ENCODE data around the gene P3H3. TPM values are rescaled to one million over a fixed set of nuclear protein-coding genes. Genes with fewer than 3 reads are reported as not detected.

The P3H3 gene
- total and polyA plus RNA-seq, 2 donors (not counting 3 experiments of a cell fraction or from before 2014, with no cell fraction given), result 75.9 to 76.5 TPM

DNA sequence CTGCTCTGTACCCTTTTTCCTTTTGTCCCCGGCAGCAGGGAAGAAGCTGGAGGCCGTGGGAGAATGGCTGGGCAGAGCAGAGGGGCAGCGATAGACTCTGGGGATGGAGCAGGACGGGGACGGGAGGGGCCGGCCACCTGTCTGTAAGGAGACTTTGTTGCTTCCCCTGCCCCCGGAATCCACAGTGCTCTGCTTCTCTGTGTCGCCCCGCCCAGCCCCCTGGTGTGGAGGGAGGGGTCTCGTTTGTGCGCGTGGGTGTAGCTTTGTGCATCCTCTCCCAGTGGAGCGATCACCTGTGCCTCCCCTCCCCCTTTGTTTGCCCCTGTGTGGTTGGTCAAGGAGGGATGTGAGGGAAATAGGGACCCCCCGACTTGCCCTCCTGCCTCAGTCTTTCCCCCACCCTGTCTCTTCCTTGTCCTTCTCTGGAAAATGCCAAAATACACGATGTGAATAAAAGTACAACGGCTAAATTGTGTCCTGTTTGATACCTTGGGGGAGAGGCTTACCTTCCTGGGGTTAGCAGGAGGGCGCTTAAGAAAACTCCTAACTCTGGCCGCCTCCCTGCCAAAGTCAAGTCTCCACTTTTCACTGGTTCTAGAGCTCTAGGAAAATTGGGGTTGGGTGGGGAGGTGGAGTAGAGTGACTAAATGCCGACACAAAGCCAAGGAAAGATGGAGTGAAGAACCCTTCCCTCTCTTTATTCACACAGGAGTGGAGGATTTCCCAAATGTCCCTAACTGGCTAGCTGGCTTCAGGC lies 38.1 kb downstream of the P3H3 start:
- peaks cover 2 to 42% of the 10 kb centered on the region in 2 experiments for H3K36me3 ChIP-seq (ENCODE audit: control insufficient read depth in 2 of 2, extremely low read depth in 1 of 2, insufficient read depth in 2 of 2, low read length in 2 of 2)
- H3K27me3 ChIP-seq (ENCODE audit: control insufficient read depth in 2 of 2, insufficient read depth in 2 of 2, low read length in 2 of 2), result no peaks in the 10 kb centered on the region
- no peak overlapping the region for H3K9ac ChIP-seq (replicated peaks; ENCODE audit: extremely low read depth, insufficient read depth, low read length)
- no peaks in the 10 kb centered on the region for H3K9me1 ChIP-seq (replicated peaks; ENCODE audit: control insufficient read depth, extremely low read depth, insufficient read depth, low read length)
- ChIA-PET POLR2A (interaction anchor here (0.7 to 2.4 kb wide), 11 partner anchors 9 to 277 kb away, joined by 3 to 48 read pairs (median 6); partner anchors contain the start of genes C12orf57, CDCA3, MLF2 and RNU7-1), CTCF (interaction anchor here (0.8 to 1.4 kb wide), 4 partner anchors 16 to 113 kb away, joined by 3 read pairs; partner anchors contain the start of gene MLF2)
- H3K9me3 ChIP-seq (replicated peaks; ENCODE audit: control insufficient read depth, insufficient read depth, low read length), result no peaks in the 10 kb centered on the region
- no peak for FAIRE-seq
- H3K79me2 ChIP-seq (ENCODE audit: control insufficient read depth, insufficient read depth, low read length), result peaks cover 32% of the 10 kb centered on the region
- H3K27ac ChIP-seq (ENCODE audit: insufficient read depth, low read depth, low read length), result no peak overlapping the region
- TF ChIP-seq POLR2A (IDR thresholded peaks at IDR 0.05; ENCODE audit: low read depth, low read length) (no peak), POLR2AphosphoS5 (IDR thresholded peaks at IDR 0.05; ENCODE audit: insufficient read depth, low read depth, low read length) (no peak), EZH2 (IDR thresholded peaks at IDR 0.05; ENCODE audit: borderline replicate concordance, low read depth, low read length, severe bottlenecking) (no peak), JUN (IDR thresholded peaks at IDR 0.05; ENCODE audit: borderline replicate concordance, insufficient read depth, insufficient read length, low read depth) (no peak), FOS (IDR thresholded peaks at IDR 0.05; ENCODE audit: borderline replicate concordance, insufficient read depth, low read length) (no peak), MYC (IDR thresholded peaks at IDR 0.05; ENCODE audit: low read depth, low read length) (no peak)
- TF ChIP-seq, protein P1, sequence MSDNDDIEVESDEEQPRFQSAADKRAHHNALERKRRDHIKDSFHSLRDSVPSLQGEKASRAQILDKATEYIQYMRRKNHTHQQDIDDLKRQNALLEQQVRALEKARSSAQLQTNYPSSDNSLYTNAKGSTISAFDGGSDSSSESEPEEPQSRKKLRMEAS (IDR thresholded peaks at IDR 0.05; ENCODE audit: insufficient read depth, insufficient read length), result no peak
- TF ChIP-seq, protein P2, sequence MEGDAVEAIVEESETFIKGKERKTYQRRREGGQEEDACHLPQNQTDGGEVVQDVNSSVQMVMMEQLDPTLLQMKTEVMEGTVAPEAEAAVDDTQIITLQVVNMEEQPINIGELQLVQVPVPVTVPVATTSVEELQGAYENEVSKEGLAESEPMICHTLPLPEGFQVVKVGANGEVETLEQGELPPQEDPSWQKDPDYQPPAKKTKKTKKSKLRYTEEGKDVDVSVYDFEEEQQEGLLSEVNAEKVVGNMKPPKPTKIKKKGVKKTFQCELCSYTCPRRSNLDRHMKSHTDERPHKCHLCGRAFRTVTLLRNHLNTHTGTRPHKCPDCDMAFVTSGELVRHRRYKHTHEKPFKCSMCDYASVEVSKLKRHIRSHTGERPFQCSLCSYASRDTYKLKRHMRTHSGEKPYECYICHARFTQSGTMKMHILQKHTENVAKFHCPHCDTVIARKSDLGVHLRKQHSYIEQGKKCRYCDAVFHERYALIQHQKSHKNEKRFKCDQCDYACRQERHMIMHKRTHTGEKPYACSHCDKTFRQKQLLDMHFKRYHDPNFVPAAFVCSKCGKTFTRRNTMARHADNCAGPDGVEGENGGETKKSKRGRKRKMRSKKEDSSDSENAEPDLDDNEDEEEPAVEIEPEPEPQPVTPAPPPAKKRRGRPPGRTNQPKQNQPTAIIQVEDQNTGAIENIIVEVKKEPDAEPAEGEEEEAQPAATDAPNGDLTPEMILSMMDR (IDR thresholded peaks at IDR 0.05; ENCODE audit: extremely low read depth in 1 of 2, insufficient read depth in 1 of 2, low read depth in 1 of 2, low read length in 2 of 2), result no peak
- no peak overlapping the region for H3K4me3 ChIP-seq (replicated peaks in 1 of 3; ENCODE audit: insufficient read depth in 1 of 3, low read depth in 1 of 3, low read length in 3 of 3)
- peak overlapping the region; percentile 68 for H2AFZ ChIP-seq (ENCODE audit: low read depth, low read length)
- BruUV-seq (replicated peaks), result no TSS peak
- intact Hi-C loops (cut with micrococcal nuclease), result no loop called here
- H3K4me2 ChIP-seq (ENCODE audit: insufficient read depth, low read length), result peak overlapping the region; percentile 73
- DNase-seq (ENCODE audit: low read depth, low spot score), result no peak
- H3K4me1 ChIP-seq (ENCODE audit: control insufficient read depth, extremely low read depth, insufficient read depth, low read length), result peaks cover 21% of the 10 kb centered on the region
- dilution Hi-C loops (cut with MboI; ENCODE audit: extremely low pct_ligation_motif_present, low sequenced_read_pairs), result no loop called here
- H4K20me1 ChIP-seq (replicated peaks; ENCODE audit: control insufficient read depth, extremely low read depth, insufficient read depth, low read length), result no peaks in the 10 kb centered on the region

All from endothelial cell of umbilical vein (primary cell).